A673 (cell line): ENCODE results near the gene FAU.

ENCODE experiments used
- CTCF ChIP-seq: fragments of 300-800, 200-600 bp; sonication (generic); conservative IDR thresholded peaks from 2 replicates; pipeline ENCODE4 v1.5.1; 2017; ENCODE audit warnings: low read depth, mild to moderate bottlenecking, antibody characterized with exemption, low read length, moderate library complexity, mixed read lengths
- EZH2 ChIP-seq: fragments of 200-600 bp; sonication (generic); IDR thresholded peaks from 2 replicates; pipeline ENCODE4 v1.6.1; 2017; ENCODE audit warnings: borderline replicate concordance, low read depth, mild to moderate bottlenecking, mixed read lengths, antibody characterized with exemption, low read length; ENCODE audit not compliant: poor library complexity, severe bottlenecking

GRCh38 chr11:65110354-65110861, 11.5 kb downstream of the FAU start:
- TF ChIP-seq EZH2, result no peak
- TF ChIP-seq CTCF, result peak; percentile 96
